Lower lobe of right lung (tissue), 2 donors: ENCODE data around the gene AQP4. TPM values are rescaled to one million over a fixed set of nuclear protein-coding genes. Genes with fewer than 3 reads are reported as not detected.

ENCODE experiments used
- ATAC-seq, 2 donors: fragments of 200-7000 bp; cut with Tn5 transposase; one replicate each; pipeline ENCODE4 v1.9.1; 2020 to 2022; ENCODE audit warnings: mild to moderate bottlenecking in 2 of 2, moderate library complexity in 2 of 2
- DNase-seq: peaks from one replicate; pipeline ENCODE4 v3.0.0-alpha.2; 2020
- H3K27ac ChIP-seq: fragments of 200-600 bp; one replicate; pipeline ENCODE4 v1.8.0; 2022
- H3K27me3 ChIP-seq: fragments of 200-600 bp; one replicate; pipeline ENCODE4 v1.8.0; 2022; ENCODE audit warnings: low read depth
- H3K36me3 ChIP-seq: fragments of 200-600 bp; one replicate; pipeline ENCODE4 v1.8.0; 2022; ENCODE audit warnings: mild to moderate bottlenecking
- H3K4me1 ChIP-seq: fragments of 200-600 bp; one replicate; pipeline ENCODE4 v1.8.0; 2022
- H3K4me3 ChIP-seq: fragments of 200-600 bp; one replicate; pipeline ENCODE4 v1.8.0; 2022; ENCODE audit warnings: mild to moderate bottlenecking
- H3K9me3 ChIP-seq: fragments of 200-600 bp; one replicate; pipeline ENCODE4 v1.8.0; 2022
- CTCF ChIP-seq: fragments of 200-600 bp; IDR thresholded peaks from one replicate; pipeline ENCODE4 v1.8.0; 2022; ENCODE audit warnings: antibody characterized with exemption, mild to moderate bottlenecking
- intact Hi-C: fragments of 100-400 bp; cut with DNase I; formaldehyde crosslinking; loops from one replicate; pipeline ENCODE4 v1.11.0; 2022
- total RNA-seq: library from RNA; stranded (reverse); fragmentation: NEBNext Ultra II Directional; extraction: Animal tissue kit (Norgen Biotek cat#: 25700); gene quantifications from one replicate; pipeline ENCODE4 v1.2.1, GENCODE V29; 2021
- donor health status: DM: no; HTN: yes; CAD: no; lungs with severe emphysema.

The AQP4 gene
- total RNA-seq, 1 donor from 2014 or later: 301 TPM

GRCh38 chr18:26863921-26864497 is 1.5 kb downstream of the AQP4 start:
- intact Hi-C loops: no loop called here
- no peak for DNase-seq
- no peak for TF ChIP-seq CTCF
- ATAC-seq: peak; percentile 36 to 56
- Histone ChIP-seq H3K4me1 (peaks cover 11% of the 10 kb centered on the region), H3K36me3 (peaks cover 18% of the 10 kb centered on the region), H3K4me3 (peak overlapping the region; percentile 53), H3K27ac (peak overlapping the region; percentile 76), H3K27me3 (peaks cover 16% of the 10 kb centered on the region), H3K9me3 (no peaks in the 10 kb centered on the region)

GRCh38 chr18:26863122-26863879 is 2.2 kb downstream of the AQP4 start:
- intact Hi-C loops: no loop called here
- Histone ChIP-seq H3K27me3 (peaks cover 16% of the 10 kb centered on the region), H3K9me3 (no peaks in the 10 kb centered on the region), H3K4me3 (peak overlapping the region; percentile 53), H3K36me3 (peaks cover 18% of the 10 kb centered on the region), H3K4me1 (peaks cover 11% of the 10 kb centered on the region), H3K27ac (peak overlapping the region; percentile 76)
- peak; percentile 92 to 94 for ATAC-seq
- TF ChIP-seq CTCF: no peak
- DNase-seq: peak; percentile 91

DNA sequence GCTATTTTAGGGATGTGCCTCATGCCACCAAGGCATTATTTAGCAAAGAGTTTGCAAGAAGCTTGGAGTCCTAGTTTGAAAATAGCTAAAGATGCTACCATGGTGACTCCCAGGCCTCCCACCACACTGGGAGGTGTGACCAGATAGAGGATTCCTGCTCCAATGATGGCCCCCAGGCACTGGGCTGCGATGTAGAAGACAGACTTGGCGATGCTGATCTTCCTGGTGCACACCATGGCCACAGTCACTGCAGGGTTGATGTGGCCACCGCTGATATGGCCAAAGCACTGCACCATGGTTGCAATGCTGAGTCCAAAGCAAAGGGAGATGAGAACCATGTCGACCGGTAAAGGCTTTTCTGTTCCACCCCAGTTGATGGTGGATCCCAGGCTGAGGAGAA is 3.4 kb downstream of the AQP4 start:
- intact Hi-C loops: no loop called here
- DNase-seq (no peak), ATAC-seq (no peak)
- Histone ChIP-seq H3K9me3 (no peaks in the 10 kb centered on the region), H3K4me1 (peaks cover under 1% of the 10 kb centered on the region), H3K4me3 (peak overlapping the region; percentile 53), H3K36me3 (peaks cover 18% of the 10 kb centered on the region), H3K27ac (no peak overlapping the region), H3K27me3 (peaks cover 16% of the 10 kb centered on the region)
- TF ChIP-seq CTCF: no peak

- H3K27ac ChIP-seq: no peak overlapping the region
- H3K4me3 ChIP-seq: no peak overlapping the region
- DNase-seq (no peak), ATAC-seq (peak; percentile 29 to 54)
- no peaks in the 10 kb centered on the region for H3K4me1 ChIP-seq
- intact Hi-C loops: no loop called here
- TF ChIP-seq CTCF: no peak
- no peaks in the 10 kb centered on the region for H3K27me3 ChIP-seq
- no peaks in the 10 kb centered on the region for H3K36me3 ChIP-seq
- H3K9me3 ChIP-seq: no peaks in the 10 kb centered on the region
Measured at GRCh38 chr18:26854292-26854881, 11.1 kb downstream of the AQP4 start.

DNA sequence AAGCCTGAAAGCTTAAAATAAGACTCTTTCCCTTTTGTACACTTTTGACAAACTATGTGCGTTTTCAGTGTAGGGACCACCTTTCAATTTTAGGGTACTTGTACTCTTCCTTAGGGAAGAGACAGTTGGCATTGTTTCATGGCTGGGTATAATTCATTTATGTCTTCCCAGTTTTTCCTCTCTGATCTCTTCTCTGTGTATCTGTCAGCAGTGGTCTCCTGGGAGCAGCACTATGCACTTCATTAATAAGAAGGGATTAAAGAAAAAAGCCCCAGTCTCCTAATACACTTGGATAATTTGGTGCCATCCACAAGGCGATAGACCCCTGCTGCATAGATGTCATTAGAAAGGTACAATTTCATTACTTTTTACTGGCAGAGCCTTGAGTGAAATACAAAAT is 12.1 kb downstream of the AQP4 start:
- intact Hi-C loops: no loop called here
- Histone ChIP-seq H3K36me3 (no peaks in the 10 kb centered on the region), H3K9me3 (no peaks in the 10 kb centered on the region), H3K27ac (no peak overlapping the region), H3K27me3 (no peaks in the 10 kb centered on the region), H3K4me1 (no peaks in the 10 kb centered on the region), H3K4me3 (no peak overlapping the region)
- TF ChIP-seq CTCF: no peak
- ATAC-seq (no peak), DNase-seq (no peak)
